ENCODE data around the gene OSBPL1A.

The OSBPL1A gene

DNA sequence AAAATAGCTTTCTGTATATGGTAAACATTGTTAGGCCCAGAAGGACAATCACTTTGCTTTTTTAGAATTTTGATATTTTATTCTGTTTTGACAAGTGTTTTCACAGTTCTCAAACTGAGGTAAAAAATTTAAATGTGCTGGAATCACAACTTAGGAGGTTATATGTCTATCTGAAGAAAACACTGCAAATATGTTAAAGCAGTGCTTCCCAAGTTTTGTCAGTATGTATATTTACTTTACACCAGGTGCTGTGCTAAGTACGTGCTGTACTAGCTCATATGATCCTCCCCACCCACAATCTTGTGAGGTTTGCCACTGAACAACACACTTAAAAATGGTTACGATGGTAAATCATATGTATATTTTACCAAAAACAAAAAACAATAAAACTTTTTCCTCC is 134.6 kb downstream of the OSBPL1A start:
- no peak for DNase-seq

GRCh38 chr18:24262087-24262486 is 135.5 kb downstream of the OSBPL1A start:
- DNase-seq = no peak

DNA sequence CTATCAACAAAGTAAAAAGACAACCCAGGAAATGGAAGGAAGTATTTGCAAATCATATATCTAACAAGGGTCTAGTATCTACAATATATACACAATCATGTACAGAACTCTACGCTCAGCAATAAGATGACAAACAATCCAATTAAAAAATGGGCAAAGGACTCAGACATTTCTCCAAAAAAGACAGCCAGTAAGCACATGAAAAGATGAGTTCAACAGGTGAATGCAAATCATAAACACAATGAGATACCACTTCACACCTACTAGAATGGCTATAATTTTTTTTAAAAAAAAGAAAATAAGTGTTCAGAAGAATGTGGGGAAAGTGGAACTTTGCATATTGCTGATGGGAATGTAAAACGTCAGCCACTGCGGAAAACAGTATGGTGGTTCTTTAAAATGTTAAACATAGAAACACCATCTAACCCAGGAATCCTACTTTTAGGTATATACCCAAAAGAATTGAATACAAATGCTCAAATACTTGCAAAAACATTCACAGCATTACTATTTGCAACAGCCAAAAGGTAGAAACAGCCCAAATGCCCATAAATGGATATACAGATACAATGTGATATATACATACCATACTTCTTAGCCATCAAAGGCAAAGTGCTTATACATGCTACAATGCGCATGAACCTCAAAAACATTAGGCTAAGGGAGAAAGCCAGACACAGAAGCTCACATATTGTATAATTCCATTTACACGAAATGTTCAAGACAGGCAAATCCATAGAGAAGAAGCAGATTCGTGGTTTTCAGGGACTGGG is 137.6 kb downstream of the OSBPL1A start:
- no peak for DNase-seq

GRCh38 chr18:24254071-24254470 is 143.6 kb downstream of the OSBPL1A start:
- DNase-seq = no peak

- no peak for DNase-seq
Observed at GRCh38 chr18:24249716-24250115, 147.9 kb downstream of the OSBPL1A start.

DNA sequence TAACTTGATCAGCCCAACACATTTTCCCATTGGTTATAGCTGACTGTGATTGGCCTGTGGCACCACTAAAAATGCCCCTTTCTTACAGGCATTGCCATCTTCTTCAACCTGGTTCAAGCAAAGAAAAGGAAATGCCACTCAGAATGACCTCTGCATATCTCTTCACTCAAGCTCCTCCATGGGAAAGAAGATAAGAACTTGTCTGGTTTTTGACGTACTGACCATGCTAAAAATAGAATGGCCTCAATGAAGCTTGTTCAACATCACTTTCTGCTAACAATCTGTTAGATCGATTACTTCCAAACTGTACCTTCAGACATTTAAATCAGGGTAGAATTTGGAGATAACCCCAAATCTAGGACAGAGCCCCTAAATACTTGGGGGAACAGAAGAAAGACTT is 149.3 kb downstream of the OSBPL1A start:
- DNase-seq = no peak

GRCh38 chr18:24246143-24246542 is 151.5 kb downstream of the OSBPL1A start:
- DNase-seq = no peak

DNA sequence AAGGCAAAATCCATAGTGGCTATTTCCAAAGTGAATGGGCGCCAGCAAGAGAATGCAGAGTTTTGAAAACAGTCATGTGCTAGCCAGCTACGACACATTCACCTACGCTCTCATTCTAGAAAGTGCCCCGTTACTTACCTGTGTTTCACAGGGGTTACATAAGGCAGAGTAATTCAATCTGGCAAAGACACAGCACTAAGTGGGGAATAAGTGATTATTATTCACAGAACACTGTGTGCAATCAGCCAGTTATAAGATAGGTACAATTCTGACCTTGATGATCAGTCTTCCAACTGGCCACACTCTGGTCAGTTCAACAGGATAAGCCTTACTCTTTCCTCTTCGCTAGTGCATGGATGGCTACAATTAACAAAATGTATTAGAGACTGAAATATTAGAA is 152.9 kb downstream of the OSBPL1A start:
- no peak for DNase-seq

- DNase-seq = no peak
Observed at GRCh38 chr18:24243677-24244076, 153.9 kb downstream of the OSBPL1A start.

DNA sequence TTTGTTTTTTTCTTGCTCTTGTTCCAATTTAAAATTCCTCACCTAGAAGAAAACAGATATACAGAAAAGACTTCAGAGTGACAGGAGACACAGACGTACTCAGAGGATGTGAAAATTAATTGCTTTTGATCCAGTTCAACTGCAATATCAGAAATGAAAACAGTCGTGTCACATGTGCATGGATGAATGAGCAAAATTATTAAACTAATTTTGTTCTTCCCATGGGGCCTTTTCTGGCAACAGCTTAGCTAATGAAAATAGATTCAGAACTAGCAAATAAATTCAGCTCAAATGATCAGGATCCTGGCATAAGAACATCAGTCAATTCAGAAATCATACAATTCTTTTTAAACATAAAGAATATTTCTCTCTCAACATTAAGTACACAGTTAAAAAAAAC is 158.3 kb downstream of the OSBPL1A start:
- DNase-seq = no peak

DNA sequence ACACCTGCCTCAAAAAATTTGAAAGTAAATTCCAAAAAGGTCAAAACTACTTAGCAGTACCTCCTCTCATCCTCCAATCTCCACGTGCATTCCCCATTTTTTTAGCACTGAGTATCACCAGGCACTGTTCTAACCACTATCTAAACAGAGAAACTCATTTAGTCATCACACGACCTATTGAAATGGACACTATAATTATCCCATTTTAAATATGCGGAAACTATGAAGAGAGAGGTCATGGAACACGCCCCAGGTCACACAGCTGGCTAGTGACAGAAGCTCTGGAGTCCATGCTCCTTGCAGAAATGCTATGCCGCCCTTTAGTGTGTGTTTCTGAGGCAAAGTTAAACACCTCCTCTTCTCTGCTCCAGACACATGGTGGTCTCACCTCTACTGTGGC is 159.2 kb downstream of the OSBPL1A start:
- DNase-seq = no peak

DNA sequence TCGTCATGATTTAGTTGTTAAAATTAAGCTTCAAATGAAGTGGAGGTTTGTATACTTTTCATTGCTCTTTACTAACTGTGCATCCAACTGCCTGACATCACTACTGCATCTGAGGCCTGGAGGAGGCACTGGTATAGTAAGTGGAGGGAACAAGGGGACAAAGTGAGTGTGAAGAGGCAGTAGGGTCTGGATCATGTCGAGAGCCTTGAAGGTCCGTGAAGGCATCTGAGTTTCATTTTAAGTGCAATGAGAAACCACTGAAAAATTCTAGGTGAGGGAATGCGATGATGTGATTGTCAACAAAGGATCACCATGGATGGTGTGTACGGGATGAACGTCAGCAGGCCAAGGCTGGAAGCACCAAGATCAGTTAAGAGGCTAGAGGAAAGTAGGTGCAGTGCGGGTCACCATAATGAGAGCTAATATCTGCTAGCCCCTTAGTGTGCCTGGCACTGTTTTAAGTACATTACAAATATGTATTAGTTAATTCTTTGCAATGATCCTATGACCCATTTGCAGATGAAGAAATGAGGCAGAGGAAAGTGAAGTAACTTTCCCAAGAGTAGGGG is 162.7 kb downstream of the OSBPL1A start:
- DNase-seq = no peak

GRCh38 chr18:24234330-24234729 is 163.3 kb downstream of the OSBPL1A start:
- no peak for DNase-seq

DNA sequence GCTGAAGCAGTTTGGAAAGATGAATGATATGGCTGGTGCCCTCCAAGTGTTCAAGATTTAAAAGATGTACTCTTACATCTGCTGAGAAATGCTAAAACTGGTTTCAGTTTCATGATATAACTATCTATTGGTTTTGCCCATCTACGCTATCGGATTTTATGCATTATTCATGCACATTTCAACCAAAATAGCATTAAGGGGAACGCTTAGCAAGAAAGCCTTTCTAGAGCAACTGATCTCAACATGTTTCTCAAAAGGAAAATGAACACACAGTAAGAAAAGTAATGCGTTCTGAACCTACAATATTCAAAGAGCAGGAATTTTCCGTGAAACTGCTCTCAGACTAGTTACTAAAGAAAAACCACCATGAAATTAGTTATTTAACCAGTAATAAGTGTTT is 164.8 kb downstream of the OSBPL1A start:
- DNase-seq = no peak

GRCh38 chr18:24231773-24232735 is 165.6 kb downstream of the OSBPL1A start:
- DNase-seq = no peak

DNA sequence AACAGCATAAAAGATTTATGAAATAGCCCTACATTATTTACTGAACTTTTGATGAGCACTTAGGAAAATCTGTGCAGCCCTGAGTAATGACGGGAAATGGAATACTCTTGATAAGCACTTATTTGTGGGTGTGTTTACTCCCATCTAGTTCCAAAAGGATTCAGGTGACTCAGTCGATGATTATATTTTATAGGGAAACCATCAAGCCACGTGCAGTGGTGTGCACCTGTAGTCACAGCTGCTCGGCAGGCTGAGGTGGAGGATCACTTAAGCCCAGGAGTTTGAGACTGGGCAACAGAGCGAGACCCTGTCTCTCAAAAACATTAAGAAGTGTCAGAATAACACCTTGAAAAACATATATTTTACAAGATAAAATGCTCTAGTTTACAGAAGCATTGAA is 166.9 kb downstream of the OSBPL1A start:
- DNase-seq = no peak

DNA sequence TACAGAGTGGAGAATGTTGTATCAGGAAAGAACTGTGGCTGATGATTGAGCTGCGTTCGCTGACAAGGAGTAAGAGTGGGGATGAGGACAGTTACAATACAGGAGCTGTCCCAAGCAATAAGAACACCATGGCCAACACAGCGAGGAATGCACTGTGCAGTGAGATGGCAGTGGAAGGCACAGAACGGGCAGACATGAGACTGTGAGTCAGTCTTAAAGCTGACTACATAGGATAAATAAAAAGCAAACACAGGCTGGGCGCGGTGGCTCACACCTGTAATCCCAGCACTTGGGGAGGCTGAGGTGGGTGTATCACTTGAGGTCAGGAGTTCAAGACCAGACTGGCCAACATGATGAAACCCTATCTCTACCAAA is 169.0 kb downstream of the OSBPL1A start:
- DNase-seq = no peak

DNA sequence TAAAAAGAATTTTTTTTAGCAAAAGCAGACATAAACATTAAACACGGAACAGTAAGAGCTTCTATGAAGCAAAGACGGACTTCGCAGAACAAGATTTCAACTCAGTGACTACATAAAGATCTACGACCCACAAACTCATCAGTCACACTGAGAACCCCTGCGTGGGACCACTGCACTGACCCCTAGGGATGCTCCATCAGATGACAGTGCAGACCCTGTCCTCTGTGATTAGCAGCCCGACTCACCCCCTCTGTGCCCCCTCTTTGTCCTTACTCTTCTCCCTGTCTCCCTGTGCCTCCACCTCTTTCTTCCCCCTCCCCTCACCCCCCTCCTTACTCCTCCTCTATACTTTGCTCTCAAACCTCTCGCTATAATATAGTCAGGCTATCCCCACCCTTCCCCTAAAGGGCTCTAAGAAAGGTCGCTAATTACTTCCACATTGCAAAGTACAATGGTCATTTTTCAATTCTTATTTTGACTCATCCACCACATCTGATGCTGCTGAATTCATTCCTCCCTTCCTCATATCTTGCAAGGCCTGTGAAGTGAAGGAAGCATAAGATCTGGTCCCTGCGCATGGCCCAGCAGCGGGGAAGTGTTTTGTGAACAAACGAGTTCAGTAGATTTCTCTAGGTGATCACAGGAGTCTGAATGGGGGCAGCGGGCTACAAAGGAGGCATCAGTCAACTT is 169.5 kb downstream of the OSBPL1A start:
- no peak for DNase-seq

DNA sequence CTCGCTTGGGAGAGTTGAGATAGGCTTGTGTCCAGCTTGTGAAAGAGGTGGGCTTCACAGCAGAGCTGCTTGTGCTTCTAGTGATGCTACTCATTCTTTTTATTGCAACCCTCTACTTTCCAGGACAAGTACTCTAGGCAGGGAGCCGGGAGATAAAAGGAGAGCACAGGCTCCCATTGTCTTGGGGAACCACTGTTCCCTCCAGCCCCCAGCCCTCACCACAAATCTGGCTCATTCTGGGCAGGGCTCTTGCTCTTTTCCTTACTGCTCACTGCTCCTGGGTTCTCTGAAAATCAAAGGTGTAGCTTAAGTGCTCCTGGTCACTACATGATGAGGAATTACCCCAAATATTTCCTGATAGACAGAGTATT is 177.3 kb downstream of the OSBPL1A start:
- DNase-seq = no peak

GRCh38 chr18:24219561-24220317 is 177.9 kb downstream of the OSBPL1A start:
- no peak for DNase-seq

DNA sequence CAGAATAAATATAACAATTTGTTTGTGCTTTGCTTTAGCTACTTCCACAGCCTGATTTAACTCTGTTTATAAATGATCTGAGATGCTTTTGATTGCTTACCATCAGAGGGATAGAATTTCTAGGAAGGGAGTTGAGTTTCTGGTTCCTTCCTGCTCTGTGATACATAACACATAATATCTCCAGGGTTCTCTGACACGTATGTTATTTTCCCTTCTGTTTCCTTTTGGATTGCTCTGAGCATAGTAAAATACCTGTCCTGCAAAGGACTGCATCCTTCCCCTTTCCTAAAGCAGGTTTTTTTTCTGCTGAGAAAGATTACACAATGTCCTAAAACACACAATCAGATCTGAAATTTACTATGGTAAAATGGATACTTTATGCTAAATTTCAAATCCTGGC is 182.7 kb downstream of the OSBPL1A start:
- DNase-seq = no peak

- DNase-seq = no peak
Observed at GRCh38 chr18:24214144-24214543, 183.5 kb downstream of the OSBPL1A start.
